HG03045 (cell line): ENCODE data around the gene VEZF1.

ENCODE experiments used
- ATAC-seq: cut with Tn5 transposase; IDR thresholded peaks from one replicate; pipeline ENCODE4 v1.9.1; 2021; ENCODE audit warnings: mild to moderate bottlenecking, moderate library complexity; ENCODE audit not compliant: unreplicated experiment

Gene VEZF1

DNA sequence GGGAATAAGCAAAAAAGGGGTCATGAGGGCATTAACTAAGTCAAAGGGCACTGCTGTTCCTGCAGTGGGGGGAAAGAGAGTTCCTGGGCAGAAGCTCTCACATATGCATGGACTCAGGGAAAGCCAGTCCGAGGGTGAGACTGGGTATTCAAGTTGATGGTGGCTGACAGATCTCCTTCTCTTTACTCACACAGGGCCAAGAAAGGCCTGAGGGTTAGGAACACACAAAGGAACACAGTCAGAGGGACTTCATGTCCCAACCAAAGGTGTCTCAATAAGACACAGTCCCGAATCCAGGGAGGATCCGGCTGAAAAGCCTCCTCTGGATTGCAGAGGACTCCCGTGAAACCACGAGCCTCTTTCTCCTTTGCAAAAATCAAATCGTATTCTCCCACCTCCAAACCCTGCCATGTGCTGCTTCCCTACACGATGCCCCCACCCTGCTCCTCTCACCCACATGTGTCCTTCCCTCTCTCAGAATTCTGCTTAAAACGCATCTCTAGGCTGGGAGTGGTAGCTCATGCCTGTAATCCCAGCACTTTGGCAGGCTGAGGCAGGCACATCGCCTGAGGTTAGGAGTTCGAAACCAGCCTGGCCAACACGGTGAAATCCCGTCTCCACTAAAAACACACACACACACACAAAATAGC, 56.4 kb downstream of the VEZF1 start:
- no peak for ATAC-seq

DNA sequence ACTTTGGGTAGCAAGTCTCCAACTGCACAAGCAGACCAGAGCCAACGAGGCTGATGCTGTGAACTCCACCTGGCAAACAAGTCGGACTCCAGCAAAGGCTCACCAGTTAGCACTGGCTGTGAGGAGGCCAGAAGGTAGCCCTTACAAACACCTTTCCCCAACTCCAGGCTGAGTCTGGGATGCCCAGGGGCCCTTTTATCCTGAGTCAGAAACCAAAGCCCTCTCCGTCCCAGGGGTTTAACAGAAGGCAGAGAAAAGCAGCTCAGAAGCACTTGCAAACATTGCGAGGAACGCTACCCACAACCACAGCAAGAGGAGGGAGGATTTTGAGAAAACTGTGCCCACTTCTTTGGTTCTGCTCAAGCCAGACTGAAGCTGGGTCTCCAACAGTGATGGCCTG, 57.8 kb downstream of the VEZF1 start:
- ATAC-seq: no peak

DNA sequence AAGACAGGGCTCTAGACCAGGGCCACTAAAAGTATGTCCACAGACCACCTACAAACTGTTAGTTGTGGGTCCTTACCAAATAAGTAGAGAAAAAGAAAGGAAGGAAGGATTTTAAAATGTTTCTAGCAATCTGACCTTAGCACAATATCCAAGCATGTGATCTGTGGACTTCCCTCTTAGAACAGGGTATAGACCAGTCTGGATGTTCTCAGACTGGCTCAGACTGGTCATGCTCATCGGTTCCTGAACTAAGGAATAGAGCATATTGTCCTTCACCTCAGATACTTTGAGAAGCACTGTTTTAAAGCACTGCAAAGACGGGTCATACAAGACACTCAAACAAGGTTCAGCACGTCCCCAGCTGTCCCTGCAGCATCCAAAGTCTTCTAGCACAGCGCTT, 58.7 kb downstream of the VEZF1 start:
- ATAC-seq: no peak

DNA sequence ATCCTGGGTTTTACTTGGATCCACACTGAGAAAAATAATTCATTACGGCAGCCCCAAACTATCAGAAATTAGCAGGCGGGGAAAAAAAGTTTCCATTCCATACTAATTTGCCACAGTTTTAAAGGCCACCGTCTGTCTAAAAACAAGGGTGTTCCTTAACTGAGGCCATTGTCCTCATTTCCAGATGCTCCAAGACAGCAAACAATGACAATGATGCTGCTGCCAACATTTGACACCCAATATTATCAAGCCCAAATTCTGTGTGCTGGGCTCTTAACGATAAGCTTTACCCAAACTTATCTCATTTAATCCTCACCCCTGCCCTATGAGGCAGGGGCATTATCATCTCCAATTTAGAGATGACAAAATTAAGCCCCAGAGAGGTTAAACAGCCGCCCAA, 59.1 kb downstream of the VEZF1 start:
- ATAC-seq: no peak

DNA sequence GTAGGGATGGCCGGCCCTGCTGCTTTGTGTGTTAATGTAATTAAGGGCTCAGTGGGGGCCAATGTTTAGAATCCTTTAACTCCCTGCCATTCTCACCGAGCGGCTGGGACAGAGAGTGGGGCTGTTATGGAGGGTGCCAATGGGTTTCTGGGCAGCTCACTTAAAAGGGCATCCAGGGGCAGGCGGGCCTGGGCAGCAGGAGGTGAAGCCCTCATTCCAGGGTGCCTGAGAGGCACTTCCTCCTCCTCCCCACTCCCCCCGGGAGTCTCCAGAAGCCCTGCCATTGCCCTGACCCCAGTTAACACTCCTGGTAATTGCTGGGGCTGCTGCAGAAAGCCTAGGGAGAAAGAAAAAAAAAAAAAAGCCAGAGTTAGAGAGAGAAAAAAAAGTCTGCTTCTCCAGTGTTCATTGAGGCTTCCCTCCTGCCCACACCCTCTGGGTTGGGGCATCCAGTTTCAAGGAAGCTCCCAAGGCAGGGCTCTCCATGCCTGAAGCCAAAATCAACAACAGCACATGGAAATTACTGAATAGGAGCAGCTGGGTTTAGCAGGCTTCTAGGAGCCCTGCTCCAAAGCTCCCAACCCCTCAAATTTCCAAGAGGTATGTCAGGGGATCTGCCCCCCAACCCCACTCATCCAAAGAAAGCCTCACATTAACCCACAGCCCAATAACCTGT, 60.9 kb downstream of the VEZF1 start:
- no peak for ATAC-seq

DNA sequence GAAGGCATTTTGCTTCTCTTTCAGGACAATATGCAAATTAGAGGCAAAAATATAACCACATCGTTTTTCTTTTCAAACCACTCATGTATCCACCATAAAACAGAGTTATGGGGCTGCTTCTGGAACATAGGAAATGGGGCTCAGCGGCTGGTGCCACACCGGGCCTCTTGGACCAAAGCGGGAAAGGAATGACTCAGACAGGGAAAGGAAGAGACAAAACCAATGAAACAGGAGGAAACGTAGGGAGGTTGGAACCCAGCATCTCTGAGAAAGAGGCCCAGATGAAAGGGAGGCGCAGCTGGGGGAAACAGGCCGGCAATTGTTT, 61.4 kb downstream of the VEZF1 start:
- no peak for ATAC-seq

DNA sequence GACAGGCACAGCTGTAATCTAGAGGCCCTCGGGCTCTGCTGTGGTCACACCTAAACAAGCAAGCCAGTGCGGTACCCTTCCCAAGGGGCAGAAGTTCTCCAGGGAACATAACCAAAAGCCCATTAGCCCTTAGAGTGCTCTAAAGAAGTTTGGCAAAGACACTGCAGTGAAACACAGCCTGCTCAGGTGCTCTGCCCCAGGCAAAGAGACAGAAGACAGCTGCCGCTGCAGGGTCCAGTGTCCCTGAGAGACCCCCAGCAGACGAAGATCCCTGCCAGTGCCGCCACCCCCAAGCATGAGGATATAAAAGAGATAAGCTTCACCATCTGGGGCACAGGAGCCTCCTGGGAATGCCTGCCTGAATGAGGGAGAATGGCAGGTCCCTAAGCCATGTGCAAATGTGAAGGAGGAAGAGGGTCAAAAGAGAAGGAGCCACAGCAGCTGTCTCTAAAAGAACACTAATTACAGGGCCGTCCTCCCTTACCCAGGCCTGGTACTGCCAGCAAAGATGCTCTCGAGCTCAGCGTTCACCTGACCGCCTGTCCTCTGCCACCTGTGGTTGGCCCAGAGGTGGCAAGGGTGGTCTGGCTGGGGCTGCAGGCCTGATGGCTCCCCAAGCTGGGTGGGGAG, 62.6 kb downstream of the VEZF1 start:
- no peak for ATAC-seq

DNA sequence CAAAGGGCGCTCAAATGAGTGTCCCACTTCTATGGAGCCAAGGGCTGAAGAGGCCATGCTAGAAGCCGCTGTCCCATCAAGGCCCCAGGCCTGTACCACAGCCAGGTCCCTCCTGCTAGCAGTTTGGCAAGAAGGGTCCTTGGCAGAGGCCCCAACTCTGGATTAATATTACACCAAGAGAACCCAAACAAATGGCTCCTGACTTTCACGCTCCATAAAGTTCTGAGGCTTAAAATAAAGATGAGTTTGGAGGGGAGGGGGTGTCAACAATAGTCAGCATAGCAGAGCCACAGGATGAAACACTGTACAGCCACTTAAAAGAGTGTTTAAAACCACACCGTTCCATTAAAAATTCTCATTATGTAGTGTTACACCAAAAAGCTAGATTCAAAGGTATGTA, 63.4 kb downstream of the VEZF1 start:
- no peak for ATAC-seq
